Loucy (cell line): ENCODE results near the gene PRKACB.
A peak's percentile ranks its signal among the peaks of the same experiment; 100 is the strongest.

Source experiments
- H2AFZ ChIP-seq: fragments of 200-600 bp; sonication (generic); 2 replicates; pipeline ENCODE4 v1.6.0; 2016; ENCODE audit warnings: antibody characterized with exemption, mild to moderate bottlenecking, low read length, moderate library complexity
- H3F3A ChIP-seq: fragments of 200-600 bp; 2 replicates; pipeline ENCODE4 v1.6.0; 2016; ENCODE audit warnings: antibody characterized with exemption, low read depth, mild to moderate bottlenecking
- H3K27me3 ChIP-seq: fragments of 200-600 bp; sonication (generic); 2 replicates; pipeline ENCODE4 v1.6.1; 2014; ENCODE audit warnings: low read length, mild to moderate bottlenecking; ENCODE audit not compliant: insufficient read depth, poor library complexity, severe bottlenecking
- H3K36me3 ChIP-seq: fragments of 200-600 bp; sonication (generic); 2 replicates; pipeline ENCODE4 v1.6.1; 2016; ENCODE audit warnings: low read length; ENCODE audit not compliant: insufficient read depth
- H3K4me1 ChIP-seq: fragments of 200-600 bp; sonication (generic); 2 replicates; pipeline ENCODE4 v1.5.1; 2014; ENCODE audit warnings: low read length, mild to moderate bottlenecking; ENCODE audit not compliant: insufficient read depth, poor library complexity, severe bottlenecking
- H3K4me2 ChIP-seq: fragments of 200-600 bp; sonication (generic); 2 replicates; pipeline ENCODE4 v1.6.0; 2014; ENCODE audit warnings: antibody characterized with exemption, low read length, low read depth, mild to moderate bottlenecking; ENCODE audit not compliant: poor library complexity, severe bottlenecking
- H3K4me3 ChIP-seq: fragments of 200-600 bp; sonication (generic); 2 replicates; pipeline ENCODE4 v1.5.1; 2014; ENCODE audit warnings: low read length, mild to moderate bottlenecking, mixed read lengths; ENCODE audit not compliant: poor library complexity, severe bottlenecking
- H3K79me2 ChIP-seq: fragments of 200-600 bp; sonication (generic); 2 replicates; pipeline ENCODE4 v1.6.1; 2014; ENCODE audit warnings: low read length; ENCODE audit not compliant: insufficient read depth
- H3K9ac ChIP-seq: fragments of 200-600 bp; sonication (generic); 2 replicates; pipeline ENCODE4 v1.6.0; 2014; ENCODE audit warnings: mild to moderate bottlenecking, low read depth, low read length, moderate library complexity; ENCODE audit not compliant: poor library complexity, severe bottlenecking
- H3K9me2 ChIP-seq: fragments of 200-600 bp; sonication (generic); replicated peaks from 2 replicates; pipeline ENCODE4 v1.6.1; 2016; ENCODE audit warnings: low read depth, low read length, mixed read lengths
- H3K9me3 ChIP-seq: fragments of 200-600 bp; sonication (generic); 2 replicates; pipeline ENCODE4 v1.6.1; 2014; ENCODE audit warnings: mild to moderate bottlenecking, antibody characterized with exemption, low read length, low read depth; ENCODE audit not compliant: insufficient read depth
- H4K20me1 ChIP-seq: fragments of 200-600 bp; sonication (generic); 2 replicates; pipeline ENCODE4 v1.6.0; 2014; ENCODE audit warnings: antibody characterized with exemption, low read length, mild to moderate bottlenecking; ENCODE audit not compliant: insufficient read depth, poor library complexity, severe bottlenecking
- CTCF ChIP-seq: fragments of 200-600 bp; sonication (generic); conservative IDR thresholded peaks from 2 replicates; pipeline ENCODE4 v1.5.1; 2014; ENCODE audit warnings: mild to moderate bottlenecking, antibody characterized with exemption, low read length
- EZH2phosphoT487 ChIP-seq: fragments of 200-600 bp; IDR thresholded peaks from 2 replicates; pipeline ENCODE4 v1.6.1; 2018; ENCODE audit warnings: antibody characterized with exemption, mild to moderate bottlenecking, moderate library complexity, borderline replicate concordance

The PRKACB gene

GRCh38 chr1:84159533-84160240 lies 15.6 kb downstream of the PRKACB start:
- H3K36me3 ChIP-seq, result no peaks in the 10 kb centered on the region
- H3K4me2 ChIP-seq, result peak overlapping the region; percentile 38
- no peaks in the 10 kb centered on the region for H3K9me3 ChIP-seq
- H3K27me3 ChIP-seq, result no peaks in the 10 kb centered on the region
- H3K4me1 ChIP-seq, result peaks cover 46% of the 10 kb centered on the region
- TF ChIP-seq CTCF (no peak), EZH2phosphoT487 (no peak)
- peaks cover 61% of the 10 kb centered on the region for H4K20me1 ChIP-seq
- peak overlapping the region; percentile 40 for H3K4me3 ChIP-seq
- H3K9ac ChIP-seq, result no peak overlapping the region
- H3K9me2 ChIP-seq, result no peaks in the 10 kb centered on the region
- no peak overlapping the region for H2AFZ ChIP-seq
- peaks cover 6% of the 10 kb centered on the region; the same call in 1 of the 2 replicates for H3F3A ChIP-seq
- peaks cover 92% of the 10 kb centered on the region for H3K79me2 ChIP-seq

- Histone ChIP-seq H3K9me3 (no peaks in the 10 kb centered on the region), H3K9me2 (no peaks in the 10 kb centered on the region), H3K9ac (no peak overlapping the region), H3K4me1 (peaks cover 57% of the 10 kb centered on the region), H2AFZ (no peak overlapping the region), H3K36me3 (no peaks in the 10 kb centered on the region), H3K27me3 (no peaks in the 10 kb centered on the region), H3K79me2 (peaks cover 93% of the 10 kb centered on the region), H4K20me1 (peaks cover 71% of the 10 kb centered on the region), H3K4me2 (no peak overlapping the region), H3K4me3 (no peak overlapping the region), H3F3A (peaks cover 6% of the 10 kb centered on the region; the same call in 1 of the 2 replicates)
- no peak for TF ChIP-seq CTCF
- no peak for TF ChIP-seq EZH2phosphoT487
Measured at GRCh38 chr1:84162295-84162694, 18.2 kb downstream of the PRKACB start.

- H4K20me1 ChIP-seq, result peaks cover 74% of the 10 kb centered on the region
- no peak overlapping the region for H3K9ac ChIP-seq
- H3K9me2 ChIP-seq, result no peaks in the 10 kb centered on the region
- no peaks in the 10 kb centered on the region for H3K9me3 ChIP-seq
- TF ChIP-seq CTCF (no peak), EZH2phosphoT487 (no peak)
- peaks cover 64% of the 10 kb centered on the region for H3K4me1 ChIP-seq
- no peaks in the 10 kb centered on the region for H3K36me3 ChIP-seq
- peak overlapping the region; percentile 56 for H3K4me2 ChIP-seq
- H2AFZ ChIP-seq, result no peak overlapping the region
- peaks cover 6% of the 10 kb centered on the region; the same call in 1 of the 2 replicates for H3F3A ChIP-seq
- peaks cover 94% of the 10 kb centered on the region for H3K79me2 ChIP-seq
- no peak overlapping the region for H3K4me3 ChIP-seq
- H3K27me3 ChIP-seq, result no peaks in the 10 kb centered on the region
Measured at GRCh38 chr1:84163123-84163931, 19.3 kb downstream of the PRKACB start.
